Pulmonary artery endothelial cell (primary cell): ENCODE measurements around the gene RTKN2. TPM values are rescaled to one million over a fixed set of nuclear protein-coding genes. Genes with fewer than 3 reads are reported as not detected.
"Not testable (repeated sequence)": the region's sequence is repeated elsewhere in the genome, so short reads cannot be mapped to it uniquely, and the experiment has no call there.

ENCODE experiments used
- DNase-seq: peaks from one replicate; pipeline ENCODE4 v3.0.0-alpha.2; 2011; ENCODE audit warnings: low read depth, low spot score
- total RNA-seq: library from RNA; depleted of rRNA; stranded (reverse); fragments of >200 nt; gene quantifications from 2 replicates; pipeline ENCODE4 v1.2.3, GENCODE V29; 2014

Gene RTKN2
- total RNA-seq, 1 donor from 2014 or later, result 0.92 TPM

DNA sequence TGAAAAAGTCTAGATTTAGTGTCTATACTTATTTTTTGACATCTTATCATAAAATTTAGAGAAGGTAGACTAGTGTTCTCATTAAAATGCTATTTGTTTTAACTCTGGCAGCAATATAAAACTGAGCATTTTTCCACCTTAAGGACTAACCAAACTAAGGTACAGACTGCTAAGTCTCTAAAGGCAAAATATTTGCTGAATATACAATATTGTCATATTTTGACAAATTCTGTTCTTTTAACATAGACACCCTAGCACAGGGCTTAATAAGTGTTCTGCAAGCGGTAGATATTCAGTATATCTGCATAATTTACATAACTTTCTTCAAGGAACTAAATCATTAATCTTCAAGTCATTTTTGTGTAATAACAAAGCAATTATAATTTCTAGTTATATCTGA lies 8.6 kb downstream of the RTKN2 start:
- no peak for DNase-seq

DNA sequence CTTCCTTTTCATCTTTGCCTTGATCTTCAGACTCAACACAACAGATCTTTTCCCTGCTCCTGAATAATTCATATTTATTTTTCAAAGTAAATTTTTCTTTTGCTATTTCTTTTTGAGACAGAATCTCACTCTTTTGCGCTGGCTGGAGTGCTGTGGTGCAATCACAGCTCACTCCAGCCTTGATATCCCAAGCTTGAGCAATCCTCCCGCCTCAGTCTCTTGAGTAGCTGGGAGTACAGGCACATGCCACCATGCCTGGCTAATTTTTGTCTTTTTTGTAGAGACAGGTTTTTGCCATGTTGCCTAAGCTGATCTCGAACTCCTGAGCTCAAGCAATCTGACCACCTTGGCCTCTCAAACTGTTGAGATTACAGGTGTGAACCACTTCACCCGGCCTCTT lies 9.2 kb downstream of the RTKN2 start:
- no peak for DNase-seq

DNA sequence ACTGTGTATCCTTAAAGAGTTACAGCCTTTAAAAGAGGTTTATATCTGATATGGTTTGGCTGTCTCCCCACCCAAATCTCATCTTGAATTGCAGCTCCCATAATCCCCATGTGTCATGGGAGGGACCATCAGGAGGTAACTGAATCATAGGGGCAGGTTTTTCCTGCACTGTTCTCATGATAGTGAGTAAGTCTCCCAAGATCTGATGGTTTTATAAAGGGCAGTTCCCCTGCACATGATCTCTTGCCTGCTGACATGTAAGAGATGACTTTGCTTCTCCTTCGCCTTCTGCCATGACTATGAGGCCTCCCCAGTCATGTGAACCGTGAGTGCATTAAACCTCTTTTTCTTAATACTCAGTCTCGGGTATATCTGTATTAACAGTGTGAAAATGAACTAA lies 9.7 kb downstream of the RTKN2 start:
- DNase-seq, result no peak

DNA sequence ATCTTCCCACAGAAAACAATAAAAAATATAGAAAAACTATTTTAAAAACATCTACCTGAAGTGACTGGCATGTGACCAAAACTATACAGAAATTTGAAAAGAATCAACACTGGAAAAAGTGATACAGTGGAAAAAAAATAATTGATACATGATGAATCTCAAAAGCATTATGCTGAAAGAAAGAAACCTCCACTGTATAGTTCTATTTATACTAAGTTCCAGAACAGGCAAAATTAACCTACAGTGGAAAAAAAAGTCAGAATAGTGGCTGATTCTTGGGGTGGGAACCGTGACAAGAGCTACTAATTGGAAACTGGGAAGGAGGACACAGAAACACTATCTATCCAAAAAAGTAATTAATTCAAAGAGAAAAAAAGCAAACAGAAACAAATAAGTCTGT lies 14.9 kb downstream of the RTKN2 start:
- DNase-seq, result no peak

DNA sequence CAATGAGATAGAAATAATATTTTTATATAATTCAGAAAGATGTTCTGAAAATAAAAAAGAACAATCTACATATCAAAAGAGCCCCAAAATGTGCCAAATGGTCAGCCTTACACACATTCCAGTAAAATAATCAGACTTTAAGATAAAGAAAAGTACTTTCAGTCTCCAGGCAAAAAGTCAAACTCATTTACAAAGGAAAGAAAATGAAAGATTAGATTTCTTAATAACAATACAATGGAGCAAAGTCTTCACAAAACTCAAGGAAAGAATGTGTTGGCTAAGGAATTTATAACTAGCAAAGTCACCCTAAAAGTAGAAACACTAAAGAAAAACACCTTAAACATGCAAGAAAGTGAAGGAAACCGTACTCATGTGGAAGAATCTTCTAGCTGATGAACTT lies 16.6 kb downstream of the RTKN2 start:
- no peak for DNase-seq

DNA sequence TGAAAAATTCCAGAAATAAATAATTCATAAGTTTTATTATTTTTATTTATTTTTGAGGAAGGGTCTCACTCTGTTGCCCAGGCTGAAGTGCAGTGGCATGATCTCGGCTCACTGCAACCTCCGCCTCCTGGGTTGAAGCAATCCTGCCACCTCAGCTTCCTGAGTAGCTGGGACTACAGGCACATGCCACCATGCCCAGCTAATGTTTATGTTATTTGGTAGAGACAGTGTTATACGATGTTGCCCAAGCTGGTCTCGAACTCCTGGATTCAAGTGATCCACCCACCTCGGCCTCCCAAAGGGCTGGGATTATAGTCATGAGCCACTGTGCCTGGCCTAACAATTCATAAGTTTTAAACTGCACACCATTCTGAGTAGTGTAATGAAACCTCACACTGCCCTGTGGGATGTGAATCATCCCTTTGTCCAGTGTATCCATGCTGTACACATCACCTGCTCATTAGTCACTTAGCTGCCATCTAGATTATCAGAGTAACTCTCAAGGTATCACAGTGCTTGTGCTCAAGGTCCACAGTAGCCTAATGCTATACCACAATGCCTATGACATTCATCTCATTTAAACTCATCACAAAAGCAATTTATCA lies 17.9 kb downstream of the RTKN2 start:
- DNase-seq, result no peak

DNA sequence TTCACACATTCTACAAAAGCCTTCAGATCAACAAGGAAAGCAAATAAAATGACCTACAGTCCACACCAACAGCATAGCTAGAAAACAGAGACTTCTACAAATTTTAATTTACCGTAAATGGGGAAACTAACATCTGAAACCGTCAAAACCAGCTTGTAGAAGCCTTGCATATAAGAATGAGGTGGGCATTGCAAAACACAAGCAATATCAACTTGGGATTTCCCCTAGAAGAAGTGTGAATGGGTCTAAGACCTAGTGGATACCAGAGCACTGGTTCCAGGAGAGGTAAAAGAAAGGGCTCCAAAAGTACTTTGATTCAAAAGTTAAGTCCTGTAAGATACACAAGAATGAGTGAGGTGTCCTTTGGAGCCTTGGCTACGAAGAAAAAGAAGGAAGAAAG lies 18.7 kb downstream of the RTKN2 start:
- no peak for DNase-seq

DNA sequence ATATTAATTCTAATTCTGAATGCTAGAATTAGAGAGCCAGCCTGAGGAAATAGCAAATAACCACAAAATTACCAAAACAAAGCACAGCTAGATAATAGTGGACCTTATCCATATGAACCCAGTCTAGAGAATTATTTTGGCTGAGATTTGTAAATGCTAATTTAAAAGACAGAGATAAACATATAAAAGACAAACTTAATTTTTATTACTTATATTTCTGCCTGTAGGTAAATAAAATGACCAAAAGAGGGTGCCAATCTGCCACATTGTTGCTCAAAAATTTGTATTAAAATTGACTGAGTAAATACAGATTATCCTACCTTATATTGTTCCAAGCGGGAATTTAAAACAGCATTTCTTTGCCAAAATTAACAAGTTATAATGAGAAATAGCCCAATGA lies 20.2 kb downstream of the RTKN2 start:
- no peak for DNase-seq

DNA sequence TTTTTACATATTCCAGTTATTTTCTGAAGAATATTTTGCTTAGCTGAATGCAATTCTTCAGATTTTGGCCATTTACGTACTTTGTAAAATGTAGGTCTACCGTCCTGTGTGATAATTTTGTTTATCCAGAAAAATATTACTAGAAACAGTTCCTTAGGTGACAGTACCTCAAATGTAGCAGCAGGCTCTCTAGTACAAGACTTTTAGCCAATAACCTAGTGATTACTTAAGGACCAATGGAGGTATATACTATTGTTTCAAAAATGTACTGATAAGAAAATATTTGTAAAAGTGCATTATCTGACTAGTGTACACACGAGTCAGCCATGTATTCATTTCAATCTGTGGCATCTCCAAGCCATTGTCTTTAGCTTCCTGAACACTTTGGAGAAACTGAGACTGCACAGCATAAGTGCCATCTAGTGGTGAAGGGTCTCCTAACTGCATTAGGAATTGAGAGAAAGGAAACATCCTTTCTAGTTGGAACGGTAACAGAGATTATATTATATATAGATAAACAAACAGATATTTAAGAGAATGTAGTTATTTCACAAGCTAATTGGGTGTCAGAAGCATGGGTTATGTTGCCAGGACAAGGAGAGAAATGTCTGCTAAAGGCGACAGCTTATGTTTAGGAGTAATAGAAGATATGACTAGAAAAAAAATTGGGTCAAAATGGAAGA lies 23.7 kb downstream of the RTKN2 start:
- peak; percentile 37 for DNase-seq

DNA sequence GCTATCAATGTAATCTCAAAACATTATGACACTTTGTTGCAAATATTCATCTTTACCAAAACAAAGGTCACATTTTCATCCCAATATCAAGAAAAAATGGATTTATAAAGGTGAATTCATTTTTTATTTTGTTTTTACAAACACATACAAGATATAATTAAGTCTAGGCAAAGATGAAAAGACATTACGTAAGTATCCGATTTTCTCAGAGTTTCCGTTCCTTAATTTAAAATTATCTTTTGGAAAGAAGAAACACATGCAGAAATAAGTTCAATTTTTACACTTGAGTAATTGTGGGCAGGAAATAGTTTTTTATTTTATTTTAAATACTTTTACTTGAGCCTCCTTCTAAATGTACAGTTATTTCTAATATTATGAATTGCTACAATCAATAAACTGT lies 24.6 kb downstream of the RTKN2 start:
- DNase-seq, result no peak

DNA sequence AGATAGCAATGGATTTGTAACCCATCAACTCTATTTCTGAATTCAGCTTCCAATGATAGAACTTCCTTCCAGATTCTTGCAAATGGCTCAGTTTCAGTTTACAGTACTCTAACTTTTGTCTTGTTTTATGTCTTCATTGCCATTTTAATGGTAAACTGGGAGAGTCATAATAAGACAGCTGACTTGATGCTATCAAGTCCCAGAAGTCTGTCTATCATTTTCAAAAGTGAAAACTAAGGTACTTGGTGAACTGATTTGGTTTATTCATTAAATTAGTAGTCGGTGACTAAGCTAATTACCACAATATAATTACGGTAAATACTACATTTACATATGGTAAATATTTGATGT lies 25.0 kb downstream of the RTKN2 start:
- no peak for DNase-seq

DNA sequence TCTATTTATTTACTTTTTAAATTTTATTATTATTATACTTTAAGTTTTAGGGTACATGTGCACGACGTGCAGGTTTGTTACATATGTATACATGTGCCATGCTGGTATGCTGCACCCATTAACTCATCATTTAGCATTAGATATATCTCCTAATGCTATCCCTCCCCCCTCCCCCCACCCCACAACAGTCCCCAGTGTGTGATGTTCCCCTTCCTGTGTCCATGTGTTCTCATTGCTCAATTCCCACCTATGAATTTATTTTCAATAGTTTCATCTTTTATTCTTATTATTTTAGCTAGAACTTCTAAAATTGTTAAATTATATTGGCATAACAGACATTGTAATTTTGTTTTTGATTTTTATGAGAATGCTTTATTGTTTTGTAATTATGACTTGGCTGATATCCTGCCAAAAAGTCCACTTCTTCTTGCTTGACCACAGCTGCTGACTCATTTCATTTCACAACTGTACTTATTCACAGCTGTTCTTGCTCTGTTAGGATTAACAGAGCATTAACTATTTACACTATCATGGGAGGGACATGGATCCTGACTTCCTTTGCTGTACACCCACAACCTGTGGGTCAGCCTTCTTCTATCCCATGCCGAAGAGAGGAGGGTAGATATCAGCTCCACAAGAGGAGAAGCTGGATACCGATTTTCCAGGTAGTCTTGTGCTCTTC lies 25.5 kb downstream of the RTKN2 start:
- DNase-seq, result peak; percentile 47

DNA sequence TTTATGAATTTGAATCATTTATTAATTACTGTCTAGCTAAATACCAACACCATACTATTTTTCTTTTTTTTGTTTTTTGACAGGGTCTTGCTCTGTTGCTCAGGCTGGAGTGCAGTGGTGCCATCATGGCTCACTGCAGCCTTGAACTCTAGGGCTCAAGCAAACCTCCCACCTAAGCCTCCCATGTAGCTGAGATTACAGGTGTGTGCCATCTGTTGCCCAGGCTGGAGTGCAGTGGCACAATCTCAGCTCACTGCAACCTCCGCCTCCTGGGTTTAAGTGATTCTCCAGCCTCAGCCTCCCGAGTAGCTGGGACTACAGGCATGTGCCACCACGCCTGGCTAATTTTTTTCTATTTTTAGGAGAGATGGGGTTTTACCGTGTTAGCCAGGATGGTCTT lies 27.1 kb downstream of the RTKN2 start:
- not testable (repeated sequence) for DNase-seq

DNA sequence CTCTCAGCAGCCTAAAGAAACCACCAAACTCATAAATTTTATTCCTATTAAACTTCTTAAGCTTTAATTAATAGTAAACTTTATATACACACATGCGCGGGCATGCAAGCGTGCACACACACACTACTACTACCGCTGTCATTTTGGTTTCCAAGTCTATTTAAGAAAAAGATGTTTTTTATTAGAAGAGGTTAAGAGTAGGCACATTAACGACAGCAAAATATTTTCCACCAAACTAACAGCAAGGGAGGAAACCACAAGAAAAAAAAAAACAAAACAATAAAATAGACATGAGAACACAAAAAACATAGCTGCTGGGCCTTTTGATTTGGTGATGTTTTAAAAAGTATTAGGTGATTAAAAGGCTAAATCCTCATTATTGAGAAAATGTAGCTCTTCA lies 28.6 kb downstream of the RTKN2 start:
- DNase-seq, result no peak

DNA sequence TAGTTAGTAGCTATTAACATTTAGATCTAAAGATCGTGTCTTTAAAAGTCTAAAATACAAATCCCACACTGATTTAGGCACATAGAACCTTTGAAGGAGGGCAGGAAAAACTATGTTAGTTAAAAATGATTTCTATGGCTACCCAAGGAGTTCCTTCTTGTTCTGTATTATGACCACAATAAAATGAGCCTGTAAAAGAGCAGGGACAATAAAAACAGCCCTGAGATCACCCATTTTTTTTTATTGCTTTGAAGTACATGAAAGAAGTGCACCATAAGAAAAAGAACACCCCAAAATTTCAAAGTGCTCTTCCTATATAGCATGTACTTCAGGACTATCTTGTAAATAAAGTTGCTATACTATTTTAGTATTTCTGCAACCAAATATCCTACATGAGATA lies 29.8 kb downstream of the RTKN2 start:
- no peak for DNase-seq

DNA sequence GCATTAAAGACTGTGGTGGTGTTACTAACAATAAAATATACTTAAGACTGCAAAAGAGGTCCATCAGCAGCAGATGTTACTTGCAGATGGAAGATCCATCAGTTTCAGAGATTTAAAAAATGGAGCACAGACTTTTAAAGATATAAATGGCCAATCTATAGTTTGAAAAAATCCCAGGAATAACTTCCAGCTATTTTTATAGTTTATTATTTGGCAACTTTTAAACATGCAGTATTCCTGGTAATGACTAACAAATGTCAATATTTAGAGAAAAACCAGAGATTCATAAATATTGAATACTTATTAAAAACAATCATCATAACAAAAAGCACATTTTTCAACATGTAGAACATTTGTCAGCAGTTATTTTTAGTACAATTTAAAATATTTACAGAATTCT lies 30.7 kb downstream of the RTKN2 start:
- DNase-seq, result no peak

DNA sequence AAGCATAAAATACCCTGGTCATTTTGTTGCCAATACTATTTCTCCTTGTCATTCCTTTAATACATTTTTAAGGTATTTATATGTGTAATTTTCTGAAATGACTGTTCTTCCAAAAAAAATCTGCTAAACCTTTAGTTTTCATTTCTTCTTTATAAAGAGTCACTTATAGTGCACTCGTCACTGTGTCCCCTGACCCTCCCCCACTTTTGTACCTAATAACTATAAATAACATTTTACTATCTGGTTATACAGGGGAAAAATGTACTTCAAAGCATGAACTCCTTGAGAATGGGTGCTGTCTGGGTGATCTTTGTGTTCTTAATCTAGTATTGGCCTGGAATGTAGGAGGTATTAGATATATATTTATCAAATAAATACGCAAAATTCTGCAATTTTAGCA lies 31.1 kb downstream of the RTKN2 start:
- DNase-seq, result no peak

DNA sequence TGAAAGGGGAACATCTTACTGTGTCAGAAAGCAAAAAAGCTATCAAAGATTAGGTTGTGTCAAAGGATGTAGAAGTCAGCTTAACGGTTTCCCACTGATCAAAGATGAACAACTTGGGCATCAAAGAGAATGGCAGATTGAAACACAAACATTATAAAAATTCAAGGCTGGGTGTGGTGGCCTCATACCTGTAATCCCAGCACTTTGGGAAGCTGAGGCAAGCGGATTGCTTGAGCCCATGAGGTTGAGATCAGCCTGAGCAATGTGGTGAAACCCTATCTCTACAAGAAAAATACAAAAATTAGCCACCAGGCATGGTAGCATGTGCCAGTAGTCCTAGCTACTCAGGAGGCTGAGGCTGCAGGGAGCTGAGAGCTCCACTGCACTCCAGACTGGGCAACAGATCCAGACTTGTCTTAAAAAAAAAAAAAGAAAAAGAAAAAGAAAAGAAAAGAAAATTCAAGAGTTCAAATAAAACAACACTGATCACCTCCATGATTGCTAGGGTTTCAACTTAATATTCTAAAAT lies 34.5 kb downstream of the RTKN2 start:
- no peak for DNase-seq

DNA sequence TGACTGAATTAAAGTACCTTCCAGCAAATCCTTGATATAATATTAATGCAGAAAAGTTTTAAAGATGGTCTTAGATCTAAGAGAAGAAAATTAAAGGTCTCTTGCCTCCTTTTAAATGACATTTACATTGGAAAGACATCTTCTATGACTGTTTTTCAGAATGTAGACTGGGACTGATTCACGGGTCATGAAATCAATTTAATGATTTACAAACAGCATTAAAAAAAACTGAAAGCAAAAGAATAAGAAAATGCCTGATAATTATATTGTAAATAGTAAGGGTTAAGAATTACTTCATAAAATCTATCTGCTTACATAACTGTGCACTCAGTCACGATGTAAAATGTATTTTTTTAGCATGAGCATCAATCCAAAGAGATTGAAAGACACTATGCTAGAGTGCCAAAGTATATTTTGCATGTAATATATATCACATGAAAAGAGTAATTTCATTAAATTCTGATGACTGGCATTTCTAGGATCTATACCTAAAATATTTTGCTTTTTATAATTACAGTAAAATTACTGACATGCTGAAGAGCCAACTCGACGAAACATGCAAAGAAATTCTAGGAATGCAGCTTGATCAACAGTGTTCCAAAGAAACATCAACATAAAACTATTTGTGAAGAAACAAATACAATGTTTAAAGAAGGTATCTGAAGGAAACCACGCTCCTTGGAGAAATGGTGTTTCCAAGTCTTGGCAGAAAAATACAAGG lies 35.1 kb downstream of the RTKN2 start:
- no peak for DNase-seq

DNA sequence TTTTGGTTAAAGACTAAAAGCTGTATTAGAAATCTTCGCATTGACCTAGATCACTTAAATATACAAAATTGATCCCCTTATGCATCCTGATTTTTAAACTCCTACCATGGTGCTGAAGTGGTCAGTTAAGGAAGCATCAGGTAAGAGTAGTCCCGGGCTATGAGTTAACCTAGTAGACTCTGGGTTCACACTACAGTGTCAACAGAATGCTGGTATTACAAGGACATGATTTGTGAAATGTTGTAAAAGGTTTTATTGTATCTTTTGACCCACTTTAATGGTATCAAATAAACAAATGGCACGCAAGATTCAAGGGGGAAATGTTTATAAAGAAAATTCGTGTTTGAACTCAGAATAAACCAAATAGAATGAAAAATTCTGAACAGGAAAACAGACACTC lies 36.8 kb downstream of the RTKN2 start:
- no peak for DNase-seq

DNA sequence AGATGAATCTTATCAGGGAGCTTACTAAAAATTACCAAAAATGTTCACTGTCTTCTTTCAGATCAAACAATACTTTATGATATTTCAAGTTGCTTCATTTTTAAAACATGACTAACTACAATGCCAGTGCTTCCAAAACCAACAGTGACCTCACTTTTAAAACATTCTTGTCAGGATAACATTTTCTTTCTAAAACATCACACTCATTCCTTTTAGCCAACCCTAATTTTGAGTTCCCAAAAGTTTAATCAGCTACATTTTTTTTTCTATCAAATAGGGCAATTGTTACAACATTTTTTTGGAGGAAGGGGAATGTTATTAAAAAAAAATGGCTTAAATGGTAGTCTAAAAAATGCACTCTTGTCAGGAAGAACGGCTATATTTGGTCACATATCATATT lies 37.3 kb downstream of the RTKN2 start:
- peak; percentile 49 for DNase-seq
